Stimulated activated CD4-positive, alpha-beta T cell treated with anti-CD3 and anti-CD28 coated beads, Interleukin-1b, Interleukin-23, amount 100 ng/mL, for 48 hours (primary cell): ENCODE results near the gene LRRN4CL.
A peak's percentile ranks its signal among the peaks of the same experiment; 100 is the strongest.
"Not testable (repeated sequence)": the region's sequence is repeated elsewhere in the genome, so short reads cannot be mapped to it uniquely, and the experiment has no call there.

Experiments
- DNase-seq: peaks from one replicate; pipeline ENCODE4 v3.0.0-alpha.2; 2020

The LRRN4CL gene

DNA sequence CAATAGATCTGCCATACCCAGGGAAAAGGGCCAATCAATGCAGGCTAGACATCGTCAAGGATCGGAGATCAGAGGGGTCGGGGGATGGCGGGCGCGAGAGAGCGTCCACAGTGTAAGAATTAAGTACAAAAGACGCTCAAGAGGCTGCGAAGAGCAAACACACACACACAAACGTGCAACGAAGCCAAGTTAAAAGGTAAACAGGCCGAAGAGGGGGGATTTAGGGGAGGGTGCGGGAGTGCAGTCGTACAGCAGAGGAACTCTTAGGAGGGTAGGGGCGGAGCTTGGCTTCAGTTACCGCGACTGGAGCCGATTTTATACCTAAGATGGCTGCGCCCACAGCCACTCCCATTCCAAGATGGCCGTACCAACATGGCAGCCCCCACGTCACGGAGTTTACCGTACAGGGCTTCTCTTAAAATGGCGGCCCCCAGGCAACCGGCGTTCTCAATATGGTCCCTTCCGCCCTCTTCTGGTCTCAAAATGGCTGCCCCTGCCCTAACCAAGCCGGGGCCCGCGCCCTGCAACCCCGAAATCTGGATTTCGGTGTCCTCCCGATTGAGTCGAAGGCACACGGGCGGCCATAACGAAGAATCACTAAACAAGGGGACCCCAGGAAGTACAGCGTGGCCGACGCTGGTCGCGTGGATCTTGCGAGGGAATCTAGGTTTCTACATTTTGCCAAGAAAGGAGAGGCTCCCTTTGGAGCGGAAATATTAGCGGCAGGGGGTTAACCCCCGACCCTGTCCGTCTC is 20.1 kb upstream of the LRRN4CL start:
- DNase-seq = peak; percentile 97

DNA sequence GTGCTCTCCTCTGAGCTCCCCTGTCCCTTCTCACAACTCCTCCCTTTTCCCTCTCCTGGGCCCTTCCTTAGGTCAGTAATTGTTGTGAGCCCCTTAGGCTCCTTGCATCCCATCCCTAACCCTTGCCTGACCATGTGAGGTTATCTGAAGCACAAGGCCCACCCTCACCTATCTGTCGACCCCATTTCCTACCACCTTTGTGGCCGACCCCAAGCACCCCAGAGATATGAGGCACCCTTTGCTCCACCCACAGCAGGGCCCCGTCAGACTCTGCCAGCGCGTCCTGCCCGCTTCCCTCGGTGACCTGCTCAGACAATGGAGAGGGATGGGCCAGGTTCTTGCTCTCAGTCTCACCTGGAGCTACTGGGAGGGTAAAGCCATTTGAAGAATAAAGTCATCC is 19.5 kb upstream of the LRRN4CL start:
- DNase-seq = peak; percentile 36

DNA sequence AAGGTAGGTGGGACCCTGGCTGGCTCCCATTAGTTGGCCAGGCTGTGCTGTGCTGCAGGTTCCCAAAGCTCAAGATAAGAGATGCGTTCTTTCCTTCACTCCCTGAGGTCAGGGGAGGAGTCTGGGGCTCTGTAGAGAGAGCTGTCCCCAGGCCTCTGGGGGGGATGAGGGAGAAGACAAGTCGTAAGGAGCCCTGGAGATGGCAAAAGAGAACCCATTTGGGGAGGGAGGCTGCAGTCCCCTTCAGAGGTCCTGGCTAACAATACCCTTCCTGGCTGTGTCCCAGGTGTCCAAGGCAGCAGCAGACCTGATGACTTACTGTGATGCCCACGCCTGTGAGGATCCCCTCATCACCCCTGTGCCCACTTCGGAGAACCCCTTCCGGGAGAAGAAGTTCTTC is 19.1 kb upstream of the LRRN4CL start:
- no peak for DNase-seq

DNA sequence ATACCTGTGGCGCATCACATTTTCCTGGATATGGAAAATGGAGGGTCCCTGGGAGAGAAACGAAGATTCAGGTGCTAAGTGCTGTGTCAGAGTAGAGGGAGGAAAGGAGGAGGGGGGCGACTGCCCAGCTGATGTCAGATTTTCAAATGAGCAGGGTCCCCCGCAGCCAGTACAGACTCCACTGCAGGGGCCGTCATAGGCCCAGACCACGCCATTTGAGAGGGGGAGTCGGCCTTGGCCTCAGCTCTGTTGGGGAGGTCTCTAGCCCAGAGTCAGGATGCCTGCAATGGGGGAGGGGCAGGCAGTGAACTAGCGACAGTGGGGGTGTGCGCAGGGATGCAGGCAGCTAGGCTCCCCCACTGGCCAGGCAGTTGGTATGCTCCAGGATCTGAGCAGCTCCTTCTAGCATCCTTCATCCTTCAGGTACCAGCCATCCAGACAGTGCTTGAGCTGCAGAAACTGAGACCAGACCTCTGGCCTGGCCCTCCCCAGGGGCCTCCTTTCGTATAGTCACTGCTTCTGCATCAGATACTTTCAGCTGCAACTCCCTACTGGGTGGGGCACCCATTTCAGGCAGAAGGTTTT is 18.0 kb upstream of the LRRN4CL start, which contains the start of the genes BSCL2 and GNG3:
TSS of gene BSCL2 (minus strand) at position 148 of the 585 bp plus-strand sequence. CDS start 229 bp downstream, outside the sequence.
TSS of gene GNG3 (plus strand) at position 400 of the 585 bp plus-strand sequence. CDS start 620 bp downstream, outside the sequence.
- DNase-seq = peak; percentile 19

DNA sequence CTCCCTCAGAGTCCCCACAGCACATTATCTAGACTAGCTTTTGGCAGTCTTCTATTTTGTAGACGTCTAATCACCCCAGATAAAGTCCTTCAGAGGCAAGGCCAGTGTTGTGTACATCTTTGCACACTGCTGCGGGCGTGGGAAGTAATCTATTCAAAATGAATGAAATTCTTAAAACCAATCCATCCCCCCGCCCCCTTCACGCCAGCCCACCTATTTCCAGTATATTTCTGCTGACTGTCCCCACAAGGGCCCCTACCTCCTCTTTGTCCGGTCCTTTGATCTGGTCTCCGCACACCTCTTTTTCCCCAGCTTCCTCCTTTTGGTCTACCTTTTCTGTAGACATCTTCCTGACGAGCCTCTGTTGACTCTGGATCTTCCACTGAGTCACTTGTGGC is 17.5 kb upstream of the LRRN4CL start:
- DNase-seq = no peak

DNA sequence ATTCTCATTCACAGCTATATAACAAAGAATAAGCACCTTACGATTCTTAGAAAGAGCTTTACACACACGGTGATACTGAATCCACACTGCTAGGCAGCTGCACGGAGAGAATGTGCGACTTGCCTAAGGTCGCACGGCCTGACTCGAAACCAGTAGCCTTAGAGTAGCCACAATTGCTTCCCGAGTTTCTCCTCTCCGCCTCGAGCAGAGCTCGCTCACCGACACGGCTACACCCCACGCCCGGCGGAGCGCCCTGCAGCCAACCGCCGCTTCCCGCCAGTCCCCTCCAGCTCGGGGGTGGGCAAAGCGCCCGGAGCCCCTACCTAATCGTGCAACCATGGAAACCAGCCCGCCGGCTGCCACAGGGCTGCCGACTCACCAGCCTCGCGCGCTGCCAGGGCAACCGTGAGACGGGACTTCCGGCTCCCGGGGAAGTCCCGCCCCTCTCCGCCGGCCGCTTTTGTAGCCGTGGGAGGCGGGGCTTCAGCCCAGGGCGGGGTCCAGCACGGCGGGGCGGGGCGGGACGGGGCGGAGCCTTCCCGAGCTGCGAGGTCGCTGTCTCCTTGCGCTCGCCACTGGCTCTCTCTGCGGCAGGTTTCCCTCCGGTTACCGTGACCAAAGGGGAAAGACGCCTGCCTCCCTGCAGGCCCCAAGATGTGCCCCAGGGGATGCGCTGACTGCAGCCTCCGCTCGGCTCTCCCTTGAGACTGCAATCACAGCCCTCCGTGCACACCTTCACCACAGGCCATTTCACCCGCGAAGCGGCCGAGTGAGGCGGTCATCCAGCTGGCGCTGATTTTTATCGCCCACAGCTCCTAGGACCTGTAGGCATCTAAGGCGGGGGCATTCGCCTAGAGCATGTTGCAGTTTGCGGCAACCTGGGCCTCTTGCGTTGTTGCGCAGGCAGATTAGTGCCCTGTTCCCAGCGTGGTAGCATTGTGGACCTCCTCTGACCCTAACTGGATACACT is 16.8 kb upstream of the LRRN4CL start:
- peak; percentile 93 for DNase-seq

DNA sequence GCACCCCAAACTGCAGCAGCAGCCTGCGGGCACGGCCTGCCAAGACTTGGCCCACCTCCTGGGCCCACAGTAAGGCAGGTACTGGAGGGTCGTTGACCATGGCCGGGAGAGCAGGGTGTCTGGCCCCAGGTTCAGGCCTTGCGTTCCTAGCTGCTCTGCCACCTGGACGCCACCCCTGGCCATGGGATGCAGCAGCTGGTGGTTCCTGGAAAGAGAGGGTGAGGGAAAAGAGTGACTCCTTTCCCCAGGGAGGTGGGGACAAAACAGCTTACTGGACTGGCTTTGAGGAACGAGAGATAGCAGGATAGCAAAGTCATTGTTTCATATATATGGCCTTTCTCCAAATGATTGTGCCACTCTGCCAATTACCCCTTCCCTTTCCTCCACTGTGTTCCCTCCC is 16.1 kb upstream of the LRRN4CL start:
- no peak for DNase-seq

DNA sequence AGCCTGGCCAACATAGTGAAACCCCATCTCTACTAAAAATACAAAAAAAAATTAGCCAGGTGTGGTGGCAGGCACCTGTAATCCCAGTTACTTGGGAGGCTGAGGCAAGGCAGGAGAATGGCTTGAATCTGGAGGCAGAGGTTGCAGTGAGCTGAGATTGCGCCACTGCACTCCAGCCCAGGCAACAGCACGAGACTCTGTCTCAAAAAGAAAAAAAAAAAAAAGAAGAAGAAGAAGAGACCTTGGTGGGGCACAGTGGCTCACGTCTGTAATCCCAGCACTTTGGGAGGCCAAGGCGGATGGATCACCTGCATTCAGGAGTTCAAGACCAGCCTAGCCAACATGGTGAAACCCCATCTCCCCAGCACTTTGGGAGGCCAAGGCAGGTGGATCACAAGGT is 14.6 kb upstream of the LRRN4CL start:
- DNase-seq = not testable (repeated sequence)

DNA sequence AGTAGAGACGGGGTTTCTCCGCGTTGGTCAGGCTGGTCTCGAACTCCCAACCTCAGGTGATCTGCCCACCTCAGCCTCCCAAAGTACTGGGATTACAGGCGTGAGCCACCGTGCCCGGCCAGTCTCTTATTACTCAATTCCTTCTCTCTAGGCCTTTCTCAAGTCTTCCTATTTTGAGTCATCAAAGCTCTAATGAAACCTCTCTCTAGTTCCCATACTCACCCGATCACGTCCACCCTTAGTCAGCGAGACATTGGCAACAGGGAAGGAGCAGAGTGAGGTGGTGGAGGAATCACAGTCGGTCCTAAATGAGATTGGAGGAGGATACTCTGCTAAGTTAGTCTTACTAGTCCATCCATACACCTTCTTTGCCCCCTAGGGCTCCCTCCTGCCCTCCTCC is 12.9 kb upstream of the LRRN4CL start:
- DNase-seq = no peak

DNA sequence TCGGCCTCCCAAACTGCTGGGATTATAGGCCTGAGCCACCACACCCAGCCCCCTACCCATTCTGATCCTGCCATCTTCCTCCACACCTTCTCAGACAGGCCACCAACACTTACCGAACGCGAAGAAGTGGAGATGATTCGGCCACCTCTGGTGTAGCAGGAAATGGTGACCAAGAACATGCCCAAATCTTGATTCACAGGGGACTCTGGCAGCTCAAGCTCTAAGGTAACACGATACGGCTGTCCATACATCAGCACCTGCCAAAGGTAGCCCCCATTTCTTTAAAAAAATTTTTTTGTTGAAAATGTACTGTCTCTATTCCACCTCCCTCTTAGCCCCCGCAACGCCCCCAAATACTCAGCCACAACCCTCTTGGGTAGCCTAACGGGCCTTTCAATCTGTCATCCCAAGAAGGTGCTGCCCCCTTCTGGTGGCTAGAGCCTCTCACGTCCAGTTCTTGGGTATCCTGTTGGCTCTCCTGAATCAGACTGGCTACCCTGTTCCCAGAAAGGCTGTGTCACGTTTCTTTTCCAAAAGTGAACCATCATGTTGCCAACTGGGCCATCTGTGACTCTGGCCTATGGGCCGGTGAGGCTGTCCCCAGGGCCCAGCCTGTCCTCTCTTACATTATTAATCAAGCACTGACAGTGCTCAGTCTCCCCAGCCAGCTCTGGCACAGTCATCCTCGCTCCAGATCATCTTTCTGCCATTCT is 5.3 kb upstream of the LRRN4CL start:
- DNase-seq = peak; percentile 65

DNA sequence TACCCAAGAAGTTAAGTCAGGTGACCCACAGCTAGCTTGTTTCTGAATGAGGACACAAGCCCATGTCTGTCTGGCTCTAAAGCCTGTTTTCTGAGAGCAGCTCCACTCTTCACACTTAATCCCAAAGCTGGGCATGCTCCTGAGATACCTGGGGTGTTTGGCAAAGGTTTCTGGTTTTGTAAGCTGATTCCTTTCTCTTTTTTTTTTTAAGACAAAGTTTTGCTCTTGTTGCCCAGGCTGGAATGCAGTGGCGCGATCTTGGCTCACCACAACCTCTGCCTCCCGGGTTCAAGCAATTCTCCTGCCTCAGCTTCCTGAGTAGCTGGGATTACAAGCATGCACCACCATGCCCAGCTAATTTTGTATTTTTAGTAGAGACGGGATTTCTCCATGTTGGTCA is 4.3 kb upstream of the LRRN4CL start:
- DNase-seq = not testable (repeated sequence)

DNA sequence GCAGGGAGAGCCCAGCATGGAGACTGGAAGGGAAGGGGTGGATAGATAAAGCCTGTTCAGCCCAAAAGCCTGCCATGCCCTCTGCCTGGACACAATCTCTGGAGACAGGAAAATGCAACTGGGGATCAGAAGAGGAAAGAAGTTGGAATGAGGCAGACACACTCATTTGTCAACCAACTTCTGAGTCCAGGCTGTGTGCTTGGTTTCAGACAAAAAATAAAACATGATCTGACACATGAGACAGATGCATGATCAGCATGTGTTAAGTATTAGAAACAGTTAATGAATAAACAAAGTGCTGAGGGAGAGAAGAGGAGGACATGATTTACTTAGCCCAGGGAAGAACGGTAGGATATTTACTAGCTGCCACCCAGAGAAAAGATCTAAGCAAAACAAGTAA is 839 bp downstream of the LRRN4CL start:
- no peak for DNase-seq

DNA sequence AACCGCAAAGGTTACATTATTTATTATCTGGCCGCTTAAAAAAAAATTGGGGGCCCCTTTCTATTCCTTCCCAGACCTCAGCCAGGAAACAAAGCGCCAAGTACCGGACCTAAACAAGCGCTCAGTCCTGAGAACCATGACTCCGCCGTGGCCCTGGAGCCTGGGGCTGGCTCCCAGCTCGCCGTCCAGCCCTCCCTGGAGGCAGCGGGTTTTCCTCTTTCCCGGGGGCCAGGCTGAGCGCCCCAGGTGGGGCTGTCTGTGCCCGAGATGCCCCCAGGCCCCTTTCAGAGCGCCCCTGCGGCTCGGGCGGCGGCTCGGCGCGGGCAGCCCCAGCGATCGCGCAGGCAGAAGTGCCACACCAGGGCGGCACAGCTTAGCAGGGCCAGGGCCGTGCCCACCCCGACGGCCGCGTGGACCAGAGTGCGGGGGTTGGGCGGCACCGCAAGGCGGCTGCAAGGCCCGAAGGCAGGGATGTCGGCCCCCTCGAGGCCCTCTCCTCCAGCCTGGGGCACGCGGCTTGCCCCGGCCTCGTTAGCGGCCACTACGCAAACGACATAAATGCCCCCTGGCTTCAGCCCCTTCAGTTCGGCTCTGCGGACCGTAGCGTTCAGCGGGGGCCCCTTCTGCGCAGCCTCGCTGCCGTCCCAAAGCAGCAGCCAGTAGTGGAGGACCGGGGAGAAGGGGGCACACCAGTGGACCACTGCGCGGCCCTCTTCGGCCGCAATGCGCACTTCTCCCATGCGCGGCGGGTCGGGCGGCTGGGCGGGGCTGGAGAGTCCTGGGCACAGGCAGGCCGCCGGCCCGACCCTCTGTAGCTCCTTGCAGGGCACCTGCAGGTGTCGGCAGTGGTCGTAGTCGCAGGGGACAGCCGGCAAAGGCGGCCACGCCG is 1.6 kb downstream of the LRRN4CL start:
- no peak for DNase-seq

DNA sequence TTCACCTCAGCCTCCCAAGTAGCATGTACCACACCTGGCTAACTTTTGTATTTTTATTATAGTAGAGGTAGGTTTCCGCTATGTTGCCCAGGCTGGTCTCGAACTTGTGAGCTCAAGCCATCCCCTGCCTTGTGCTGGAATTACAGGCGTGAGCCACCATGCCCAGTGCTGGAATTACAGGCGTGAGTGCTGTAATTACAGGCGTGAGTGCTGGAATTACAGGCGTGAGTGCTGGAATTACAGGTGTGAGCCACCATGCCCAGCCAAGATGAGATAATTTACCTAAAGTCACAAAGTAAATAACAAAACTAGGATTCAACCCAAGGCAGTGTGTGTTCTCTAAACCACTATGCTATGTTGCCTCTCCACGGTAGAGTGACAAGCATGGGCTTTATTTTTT is 6.8 kb downstream of the LRRN4CL start:
- DNase-seq = no peak

DNA sequence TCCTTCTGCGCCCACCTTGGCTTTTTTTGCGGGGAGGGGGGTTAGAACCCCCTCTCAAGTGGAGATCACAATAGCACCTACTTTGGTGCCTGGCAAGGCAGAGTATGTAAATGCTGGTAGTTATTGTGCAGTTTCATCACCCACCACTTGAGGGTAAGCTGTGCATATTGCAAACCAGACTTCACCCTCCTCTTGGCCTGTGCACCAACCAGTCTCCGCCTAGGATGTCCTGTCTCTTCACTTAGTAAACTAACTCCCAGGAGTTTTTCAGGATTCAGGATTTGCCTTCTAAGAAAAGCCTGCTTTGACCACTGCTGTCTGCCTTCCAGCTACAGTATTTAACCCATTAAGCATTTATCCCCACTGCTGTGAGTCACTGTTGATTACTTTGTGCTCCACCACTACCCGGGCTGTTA is 8.5 kb downstream of the LRRN4CL start:
- peak; percentile 31 for DNase-seq

DNA sequence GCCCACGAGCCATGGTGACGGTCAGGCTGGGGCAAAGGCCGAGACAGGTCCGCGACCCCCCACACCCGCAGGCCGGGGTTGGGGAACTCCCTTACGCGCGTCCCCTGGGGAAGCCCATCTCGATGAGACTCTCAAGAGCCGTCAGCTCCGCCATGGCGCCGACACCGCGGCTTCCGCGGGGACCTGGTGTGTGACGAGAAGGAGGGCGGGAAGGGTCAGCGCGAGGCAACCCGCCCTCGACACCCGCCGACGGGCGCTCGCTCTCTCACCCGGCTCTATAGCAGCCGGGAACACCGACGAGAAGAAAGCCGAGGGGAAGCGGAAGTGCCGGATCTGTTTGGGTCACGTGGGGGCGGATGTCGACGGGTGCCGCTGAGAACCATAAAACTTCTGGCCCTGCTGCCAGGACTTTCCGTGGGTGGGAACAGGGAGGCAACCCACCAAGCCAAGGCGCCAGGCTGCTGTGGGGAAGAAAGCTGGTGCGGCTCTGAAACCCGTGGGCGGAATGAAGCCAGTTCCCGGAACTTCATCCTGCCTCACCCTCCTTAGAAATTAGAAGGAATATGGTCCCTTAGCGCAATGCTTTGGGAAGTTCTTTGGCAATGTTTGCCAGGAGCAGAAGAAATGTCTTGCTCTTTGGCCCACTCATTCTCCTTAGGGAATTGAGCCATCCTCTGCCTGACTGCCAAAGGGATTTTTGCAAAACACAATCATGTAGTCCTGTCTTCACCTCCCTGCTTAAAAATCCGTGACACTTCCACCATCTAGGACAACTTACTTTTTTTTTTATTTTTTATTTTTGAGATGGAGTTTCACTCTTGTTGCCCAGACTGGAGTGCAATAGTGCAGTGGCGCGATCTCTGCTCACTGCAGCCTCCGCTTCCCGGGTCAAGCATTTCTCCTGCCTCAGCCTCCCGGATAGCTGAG is 10.3 kb downstream of the LRRN4CL start, which contains the start of gene UBXN1:
TSS of gene UBXN1 (minus strand) at position 304 of the 927 bp plus-strand sequence. CDS start at position 154, 150 bp downstream.
- peak; percentile 90 for DNase-seq

DNA sequence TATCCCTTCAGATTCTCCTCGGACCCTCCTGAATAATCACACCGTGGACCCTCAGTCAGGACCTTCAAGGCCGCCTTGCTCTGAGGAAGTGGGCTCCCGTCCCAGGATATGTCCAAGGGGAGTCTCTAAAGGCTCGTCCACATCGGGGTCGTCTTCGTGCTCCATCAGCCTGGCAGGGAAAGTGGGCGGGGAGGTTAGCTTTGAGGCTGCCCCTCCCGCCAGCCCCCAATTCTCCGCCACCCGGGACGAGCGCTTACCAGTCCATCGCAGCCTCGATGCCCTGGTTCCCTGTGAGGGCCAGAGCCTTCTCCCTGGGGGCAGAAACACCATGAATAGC is 10.9 kb downstream of the LRRN4CL start:
- DNase-seq = no peak

DNA sequence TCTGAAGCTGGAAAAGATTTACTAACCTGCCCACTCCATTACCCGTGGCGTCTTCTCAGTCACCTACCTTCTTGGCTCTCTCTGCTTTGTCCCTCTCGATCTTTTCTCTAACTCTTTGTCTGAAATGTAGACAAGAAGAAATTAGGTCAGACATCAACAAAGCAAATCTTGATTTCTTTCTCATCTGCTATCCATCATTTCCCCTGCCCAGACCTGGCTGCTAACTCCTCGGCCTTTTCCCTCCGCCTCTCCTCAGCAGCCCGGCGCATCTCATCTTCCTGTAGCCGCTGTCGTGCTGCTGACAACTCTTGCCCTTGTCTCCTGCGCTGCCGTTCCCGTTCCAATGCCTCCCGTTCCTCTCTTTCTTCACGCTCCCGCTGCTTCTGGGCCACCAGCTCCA is 11.6 kb downstream of the LRRN4CL start:
- no peak for DNase-seq

DNA sequence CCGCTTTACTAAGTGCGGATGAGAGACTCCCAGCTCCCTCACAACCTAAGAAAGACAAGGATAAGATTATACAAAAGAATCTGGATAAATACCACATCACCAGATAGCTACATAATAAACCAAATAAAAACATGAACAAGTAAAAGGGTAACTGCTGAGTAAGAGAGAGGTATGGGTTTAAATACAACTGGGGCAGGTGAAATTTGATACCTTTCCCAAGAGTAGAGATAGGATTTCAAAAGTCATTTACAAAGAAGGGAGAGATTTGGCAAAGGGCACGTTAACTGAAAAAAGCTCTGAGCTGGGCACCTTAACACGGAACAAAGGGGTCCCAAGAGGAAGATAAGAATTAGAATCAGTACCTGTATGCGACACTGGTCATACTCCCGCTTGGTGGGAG is 12.2 kb downstream of the LRRN4CL start:
- DNase-seq = no peak

DNA sequence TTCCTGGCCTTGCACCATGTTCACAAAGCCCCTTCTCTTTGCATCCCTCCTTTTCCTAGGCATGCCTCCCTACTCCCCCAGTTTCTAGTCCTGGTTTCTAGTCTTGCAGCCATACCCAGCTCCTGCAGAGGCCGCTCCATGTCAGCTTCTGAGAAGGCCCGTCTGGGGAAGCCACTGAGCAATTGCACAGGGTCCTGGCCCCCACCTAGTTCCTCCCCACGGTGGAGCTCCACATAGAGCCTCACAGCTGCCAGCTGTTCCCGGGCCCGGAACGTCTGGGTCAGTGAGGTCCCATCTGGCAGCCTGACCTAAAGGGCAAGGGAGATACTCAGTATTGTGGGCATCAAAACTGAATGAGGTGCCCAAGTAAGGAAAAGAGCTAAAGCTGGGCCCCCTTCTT is 12.6 kb downstream of the LRRN4CL start:
- DNase-seq = no peak
